Measurements from ENCODE around the gene RGS7. TPM values are rescaled to one million over a fixed set of nuclear protein-coding genes. Genes with fewer than 3 reads are reported as not detected.
"Not testable (repeated sequence)": the region's sequence is repeated elsewhere in the genome, so short reads cannot be mapped to it uniquely, and the experiment has no call there.

Gene RGS7
- total RNA-seq, 2 experiments from 2014 or later, result not detected

GRCh38 chr1:241299347-241299746, 57.7 kb downstream of the RGS7 start:
- Histone ChIP-seq H3K27me3 (ENCODE audit: control insufficient read depth in 1 of 2, insufficient read depth in 2 of 2, low read length in 2 of 2) (no peaks in the 10 kb centered on the region), H3K9me3 (ENCODE audit: control insufficient read depth in 1 of 2, insufficient read depth in 1 of 2, low read length in 2 of 2) (peaks cover 0 to 11% of the 10 kb centered on the region in 2 experiments), H3K4me3 (ENCODE audit: low read length) (no peak overlapping the region), H3K27ac (ENCODE audit: low read depth in 1 of 2, low read length in 2 of 2) (no peak overlapping the region), H3K36me3 (ENCODE audit: insufficient read depth, low read length) (no peaks in the 10 kb centered on the region), H3K4me1 (ENCODE audit: insufficient read depth, low read length) (no peaks in the 10 kb centered on the region)
- no peaks in the 10 kb centered on the region for H3K36me3 Mint-ChIP-seq (ENCODE audit: low read depth)
- ATAC-seq (ENCODE audit: poor library complexity), result no peak
- TF ChIP-seq CTCF (IDR thresholded peaks at IDR 0.05), result no peak
- no peak overlapping the region for H3K4me3 Mint-ChIP-seq
- no peak overlapping the region for H3K27ac Mint-ChIP-seq
- peaks cover 25% of the 10 kb centered on the region for H3K9me3 Mint-ChIP-seq
- intact Hi-C loops (cut with DNase I, micrococcal nuclease), result no loop called here
- ChIA-PET POLR2A (no interaction called here), CTCF (no interaction called here)
- no peaks in the 10 kb centered on the region for H3K27me3 Mint-ChIP-seq
- no peak for DNase-seq
- H3K4me1 Mint-ChIP-seq (ENCODE audit: low read depth), result no peaks in the 10 kb centered on the region

- Histone ChIP-seq H3K4me1 (ENCODE audit: insufficient read depth, low read length) (no peaks in the 10 kb centered on the region), H3K27me3 (ENCODE audit: control insufficient read depth in 1 of 2, insufficient read depth in 2 of 2, low read length in 2 of 2) (no peaks in the 10 kb centered on the region), H3K27ac (ENCODE audit: low read depth in 1 of 2, low read length in 2 of 2) (no peak overlapping the region), H3K36me3 (ENCODE audit: insufficient read depth, low read length) (no peaks in the 10 kb centered on the region), H3K9me3 (ENCODE audit: control insufficient read depth in 1 of 2, insufficient read depth in 1 of 2, low read length in 2 of 2) (peaks cover 0 to 5% of the 10 kb centered on the region in 2 experiments), H3K4me3 (ENCODE audit: low read length) (no peak overlapping the region)
- H3K4me3 Mint-ChIP-seq, result no peak overlapping the region
- no peaks in the 10 kb centered on the region for H3K36me3 Mint-ChIP-seq (ENCODE audit: low read depth)
- TF ChIP-seq CTCF (IDR thresholded peaks at IDR 0.05), result no peak
- ChIA-PET POLR2A (no interaction called here), CTCF (no interaction called here)
- intact Hi-C loops (cut with DNase I, micrococcal nuclease), result no loop called here
- DNase-seq, result no peak
- H3K27ac Mint-ChIP-seq, result no peak overlapping the region
- H3K9me3 Mint-ChIP-seq, result peaks cover 18% of the 10 kb centered on the region
- no peaks in the 10 kb centered on the region for H3K27me3 Mint-ChIP-seq
- no peaks in the 10 kb centered on the region for H3K4me1 Mint-ChIP-seq (ENCODE audit: low read depth)
- ATAC-seq (ENCODE audit: poor library complexity), result no peak
These were observed 64.0 kb downstream of the RGS7 start for GRCh38 chr1:241292973-241293372.

- H3K4me1 ChIP-seq (ENCODE audit: insufficient read depth, low read length); intact Hi-C loops (cut with DNase I, micrococcal nuclease); H3K27ac Mint-ChIP-seq; H3K4me1 Mint-ChIP-seq (ENCODE audit: low read depth); CTCF ChIA-PET; H3K27me3 ChIP-seq (ENCODE audit: control insufficient read depth in 1 of 2, insufficient read depth in 2 of 2, low read length in 2 of 2); H3K27ac ChIP-seq (ENCODE audit: low read depth in 1 of 2, low read length in 2 of 2); H3K9me3 ChIP-seq (ENCODE audit: control insufficient read depth in 1 of 2, insufficient read depth in 1 of 2, low read length in 2 of 2); H3K4me3 ChIP-seq (ENCODE audit: low read length); ATAC-seq (ENCODE audit: poor library complexity); DNase-seq; H3K36me3 ChIP-seq (ENCODE audit: insufficient read depth, low read length); H3K4me3 Mint-ChIP-seq; H3K27me3 Mint-ChIP-seq; H3K36me3 Mint-ChIP-seq (ENCODE audit: low read depth): not testable (repeated sequence)
- H3K9me3 Mint-ChIP-seq, result peaks cover 20% of the 10 kb centered on the region
- POLR2A ChIA-PET, result interaction anchor here (0.6 kb wide), 1 partner anchor 943 kb away, joined by 5 read pairs; no protein-coding TSS in a partner anchor
These were observed 65.5 kb downstream of the RGS7 start for GRCh38 chr1:241291548-241291947.

DNA sequence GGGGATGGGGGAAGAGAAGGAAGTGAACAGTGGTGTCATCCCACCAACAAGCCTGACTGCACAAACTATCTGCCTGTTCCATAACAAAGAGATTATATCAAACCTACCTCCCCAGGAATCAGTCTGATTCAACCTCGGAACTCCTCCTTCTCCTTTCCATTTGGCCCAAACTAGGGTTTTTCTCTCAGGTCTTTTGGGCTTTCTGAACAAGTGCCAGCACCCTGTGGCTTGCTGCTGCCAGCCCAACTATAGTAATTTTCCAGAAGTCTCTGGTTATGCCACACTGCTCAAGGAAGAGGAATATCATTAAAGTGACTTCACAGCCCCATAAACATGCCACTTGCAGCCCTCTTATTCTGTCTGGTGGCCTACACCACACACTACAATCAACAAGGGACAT, 70.5 kb downstream of the RGS7 start:
- intact Hi-C loops (cut with DNase I, micrococcal nuclease), result no loop called here
- Mint-ChIP-seq H3K36me3 (ENCODE audit: low read depth) (no peaks in the 10 kb centered on the region), H3K4me3 (no peak overlapping the region), H3K27me3 (no peaks in the 10 kb centered on the region), H3K9me3 (peaks cover 34% of the 10 kb centered on the region), H3K4me1 (ENCODE audit: low read depth) (no peaks in the 10 kb centered on the region), H3K27ac (no peak overlapping the region)
- no peaks in the 10 kb centered on the region for H3K36me3 ChIP-seq (ENCODE audit: insufficient read depth, low read length)
- H3K4me1 ChIP-seq (ENCODE audit: insufficient read depth, low read length), result no peaks in the 10 kb centered on the region
- CTCF ChIA-PET, result no interaction called here
- POLR2A ChIA-PET, result no interaction called here
- no peak overlapping the region for H3K27ac ChIP-seq (ENCODE audit: low read depth in 1 of 2, low read length in 2 of 2)
- H3K9me3 ChIP-seq (ENCODE audit: control insufficient read depth in 1 of 2, insufficient read depth in 1 of 2, low read length in 2 of 2), result peaks cover 0 to 7% of the 10 kb centered on the region in 2 experiments
- TF ChIP-seq CTCF (IDR thresholded peaks at IDR 0.05), result no peak
- no peak for ATAC-seq (ENCODE audit: poor library complexity)
- no peaks in the 10 kb centered on the region for H3K27me3 ChIP-seq (ENCODE audit: control insufficient read depth in 1 of 2, insufficient read depth in 2 of 2, low read length in 2 of 2)
- DNase-seq, result no peak
- H3K4me3 ChIP-seq (ENCODE audit: low read length), result no peak overlapping the region
